ENCODE data around the gene KIF26A. TPM values are rescaled to one million over a fixed set of nuclear protein-coding genes. Genes with fewer than 3 reads are reported as not detected.

The KIF26A gene
- total RNA-seq, 1 donor from 2014 or later = 32.6 TPM

DNA sequence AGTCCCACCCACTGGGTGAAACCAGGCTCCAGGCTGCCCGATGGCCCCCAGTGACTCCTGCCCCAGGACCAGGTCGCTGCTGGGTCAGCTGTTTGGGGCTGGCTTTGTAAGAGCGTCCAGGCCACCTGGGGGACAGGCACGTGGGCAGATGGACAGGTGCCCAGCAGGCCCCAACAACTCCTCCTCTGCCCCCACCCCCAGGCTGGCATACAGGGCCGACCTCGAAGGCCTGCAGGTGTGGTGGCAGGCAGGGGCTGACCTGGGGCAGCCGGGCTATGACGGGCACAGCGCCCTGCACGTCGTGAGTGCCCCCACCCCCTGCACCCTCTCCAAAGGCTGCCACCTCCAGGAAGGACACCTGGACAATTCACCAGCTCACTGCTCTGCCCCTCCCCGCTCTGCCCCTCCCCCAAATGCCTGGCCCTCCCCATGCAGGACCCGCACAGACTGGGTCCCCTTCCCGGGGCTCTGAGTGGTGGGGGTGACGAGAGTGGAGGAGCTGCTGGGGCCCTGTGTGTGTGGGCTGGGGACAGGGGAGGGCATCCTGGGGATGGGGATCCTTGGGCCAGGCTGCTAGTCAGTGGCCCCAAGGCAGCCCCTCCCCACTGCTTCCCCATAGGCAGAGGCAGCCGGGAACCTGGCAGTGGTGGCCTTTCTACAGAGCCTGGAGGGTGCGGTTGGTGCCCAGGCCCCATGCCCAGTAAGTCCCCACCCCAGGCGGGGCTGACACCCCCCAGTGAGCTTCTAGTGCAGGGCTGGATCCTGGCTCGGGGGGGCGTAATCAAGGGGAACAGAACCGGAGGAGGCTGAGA lies 26.9 kb upstream of the KIF26A start:
- no peaks in the 10 kb centered on the region for H3K36me3 ChIP-seq
- no peak overlapping the region for H3K27ac ChIP-seq
- no peaks in the 10 kb centered on the region for H3K4me1 ChIP-seq
- intact Hi-C loops (cut with DNase I) = no loop called here
- peak in 1 of 2 donors; percentile 55 for DNase-seq (ENCODE audit: low spot score in 2 of 2)
- no peaks in the 10 kb centered on the region for H3K27me3 ChIP-seq
- no peaks in the 10 kb centered on the region for H3K9me3 ChIP-seq
- no peak overlapping the region for H3K4me3 ChIP-seq
- TF ChIP-seq, protein P1, sequence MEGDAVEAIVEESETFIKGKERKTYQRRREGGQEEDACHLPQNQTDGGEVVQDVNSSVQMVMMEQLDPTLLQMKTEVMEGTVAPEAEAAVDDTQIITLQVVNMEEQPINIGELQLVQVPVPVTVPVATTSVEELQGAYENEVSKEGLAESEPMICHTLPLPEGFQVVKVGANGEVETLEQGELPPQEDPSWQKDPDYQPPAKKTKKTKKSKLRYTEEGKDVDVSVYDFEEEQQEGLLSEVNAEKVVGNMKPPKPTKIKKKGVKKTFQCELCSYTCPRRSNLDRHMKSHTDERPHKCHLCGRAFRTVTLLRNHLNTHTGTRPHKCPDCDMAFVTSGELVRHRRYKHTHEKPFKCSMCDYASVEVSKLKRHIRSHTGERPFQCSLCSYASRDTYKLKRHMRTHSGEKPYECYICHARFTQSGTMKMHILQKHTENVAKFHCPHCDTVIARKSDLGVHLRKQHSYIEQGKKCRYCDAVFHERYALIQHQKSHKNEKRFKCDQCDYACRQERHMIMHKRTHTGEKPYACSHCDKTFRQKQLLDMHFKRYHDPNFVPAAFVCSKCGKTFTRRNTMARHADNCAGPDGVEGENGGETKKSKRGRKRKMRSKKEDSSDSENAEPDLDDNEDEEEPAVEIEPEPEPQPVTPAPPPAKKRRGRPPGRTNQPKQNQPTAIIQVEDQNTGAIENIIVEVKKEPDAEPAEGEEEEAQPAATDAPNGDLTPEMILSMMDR (IDR thresholded peaks at IDR 0.05) = no peak

DNA sequence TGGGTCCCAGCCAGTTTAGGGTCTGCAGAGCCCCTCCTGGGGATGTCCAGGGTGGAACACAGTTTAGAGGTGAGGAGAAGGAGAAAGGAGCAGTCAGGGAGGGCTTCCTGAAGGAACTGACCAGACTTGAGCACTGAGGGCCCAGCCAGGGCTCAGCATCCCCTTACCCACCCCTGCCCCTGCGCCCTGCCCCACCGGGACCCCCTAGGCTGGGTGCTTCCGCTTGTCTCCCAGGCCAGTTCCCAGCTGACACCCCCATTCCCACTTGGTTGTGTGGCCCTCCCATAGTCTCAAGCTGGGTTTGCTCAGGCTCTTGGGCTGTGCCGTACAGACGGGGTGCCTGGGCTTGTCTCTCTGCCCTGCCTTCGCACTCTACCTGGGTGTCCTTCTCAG lies 26.3 kb upstream of the KIF26A start:
- TF ChIP-seq, protein P1 (IDR thresholded peaks at IDR 0.05) = no peak
- Histone ChIP-seq H3K9me3 (no peaks in the 10 kb centered on the region), H3K36me3 (no peaks in the 10 kb centered on the region), H3K4me3 (no peak overlapping the region), H3K27me3 (no peaks in the 10 kb centered on the region), H3K27ac (no peak overlapping the region), H3K4me1 (no peaks in the 10 kb centered on the region)
- peak in 1 of 2 donors; percentile 34 for DNase-seq (ENCODE audit: low spot score in 2 of 2)
- intact Hi-C loops (cut with DNase I) = no loop called here

- DNase-seq (ENCODE audit: low spot score in 2 of 2) = peak in 1 of 2 donors; percentile 52
- no peaks in the 10 kb centered on the region for H3K27me3 ChIP-seq
These were observed 25.5 kb upstream of the KIF26A start for GRCh38 chr14:104112609-104113571.

DNA sequence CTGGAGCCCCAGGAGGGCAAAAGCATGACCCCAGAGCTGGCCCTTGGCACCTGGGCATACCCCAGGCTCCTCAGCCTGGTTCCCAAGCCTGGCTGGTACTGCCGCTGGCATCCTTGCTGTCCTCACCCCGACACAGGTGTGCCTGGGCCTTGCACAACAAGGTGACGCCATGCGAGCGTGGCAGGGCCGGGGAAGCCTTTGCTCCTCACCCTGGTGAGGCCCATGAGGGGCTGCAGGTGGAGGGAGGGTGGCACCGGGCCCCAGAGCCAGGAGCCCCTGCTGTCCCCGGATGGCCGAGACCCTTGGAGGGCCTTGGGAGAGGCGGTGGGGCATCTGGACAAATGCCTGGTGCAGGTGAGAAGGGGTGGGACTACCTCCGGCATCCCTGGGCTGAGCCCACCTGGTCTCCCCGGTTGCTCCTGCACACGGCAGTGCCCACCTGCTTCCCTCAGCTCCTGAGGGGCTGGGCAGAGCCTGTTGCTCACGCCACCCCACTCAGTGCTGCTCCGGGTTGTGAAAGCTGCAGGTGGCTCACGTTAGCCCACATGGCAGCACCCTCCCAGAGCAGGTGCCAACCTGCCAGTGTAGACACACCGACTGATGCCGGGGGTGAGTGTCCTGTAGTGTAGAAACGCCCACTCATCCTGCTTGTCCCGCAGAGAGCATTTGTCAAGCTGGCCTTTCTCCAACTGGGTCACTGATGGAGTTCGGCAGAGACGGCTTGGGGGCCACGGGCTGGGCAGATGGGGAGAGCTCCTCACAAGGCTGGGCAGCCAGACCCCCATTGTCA lies 24.6 kb upstream of the KIF26A start:
- H3K36me3 ChIP-seq = no peaks in the 10 kb centered on the region
- H3K4me1 ChIP-seq = no peaks in the 10 kb centered on the region
- H3K9me3 ChIP-seq = no peaks in the 10 kb centered on the region
- no peaks in the 10 kb centered on the region for H3K27me3 ChIP-seq
- TF ChIP-seq, protein P1 (IDR thresholded peaks at IDR 0.05) = no peak
- intact Hi-C loops (cut with DNase I) = no loop called here
- H3K4me3 ChIP-seq = no peak overlapping the region
- DNase-seq (ENCODE audit: low spot score in 2 of 2) = peak in 1 of 2 donors; percentile 58
- H3K27ac ChIP-seq = no peak overlapping the region

More at GRCh38 chr14:104112609-104113571, 25.5 kb upstream of the KIF26A start:
- TF ChIP-seq, protein P1 (IDR thresholded peaks at IDR 0.05) = no peak
- H3K27ac ChIP-seq = no peak overlapping the region
- no peaks in the 10 kb centered on the region for H3K36me3 ChIP-seq
- intact Hi-C loops (cut with DNase I) = no loop called here
- no peak overlapping the region for H3K4me3 ChIP-seq
- H3K9me3 ChIP-seq = no peaks in the 10 kb centered on the region
- no peaks in the 10 kb centered on the region for H3K4me1 ChIP-seq
